ENCODE results near the gene LYSMD3. TPM values are rescaled to one million over a fixed set of nuclear protein-coding genes. Genes with fewer than 3 reads are reported as not detected.

The LYSMD3 gene
- total RNA-seq, 1 donor from 2014 or later = 21.6 TPM

DNA sequence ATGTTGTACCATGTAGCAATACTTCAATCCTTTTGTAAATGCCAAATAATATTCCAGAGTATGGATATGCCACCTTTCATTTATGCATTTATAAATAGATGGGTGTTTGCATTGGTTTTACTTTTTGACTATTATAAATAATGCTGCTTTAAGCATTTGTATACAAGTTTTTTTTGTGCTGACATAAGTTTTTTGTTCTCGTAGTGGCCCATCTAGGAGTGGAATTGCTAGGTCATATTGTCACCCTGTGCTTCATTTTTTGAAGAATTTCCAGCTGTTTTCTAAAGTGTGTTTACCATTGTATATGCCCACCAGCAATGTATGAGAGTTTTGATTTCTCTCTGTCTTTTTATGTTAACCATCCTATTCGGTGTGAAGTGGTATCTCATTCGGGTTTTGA lies 36.1 kb upstream of the LYSMD3 start:
- DNase-seq (no peak), ATAC-seq (no peak)
- Histone ChIP-seq H3K9me3 (no peaks in the 10 kb centered on the region), H3K27me3 (ENCODE audit: low read depth) (peaks cover 12% of the 10 kb centered on the region), H3K27ac (no peak overlapping the region), H3K4me1 (no peaks in the 10 kb centered on the region), H3K36me3 (no peaks in the 10 kb centered on the region), H3K4me3 (no peak overlapping the region)
- TF ChIP-seq, protein P1, sequence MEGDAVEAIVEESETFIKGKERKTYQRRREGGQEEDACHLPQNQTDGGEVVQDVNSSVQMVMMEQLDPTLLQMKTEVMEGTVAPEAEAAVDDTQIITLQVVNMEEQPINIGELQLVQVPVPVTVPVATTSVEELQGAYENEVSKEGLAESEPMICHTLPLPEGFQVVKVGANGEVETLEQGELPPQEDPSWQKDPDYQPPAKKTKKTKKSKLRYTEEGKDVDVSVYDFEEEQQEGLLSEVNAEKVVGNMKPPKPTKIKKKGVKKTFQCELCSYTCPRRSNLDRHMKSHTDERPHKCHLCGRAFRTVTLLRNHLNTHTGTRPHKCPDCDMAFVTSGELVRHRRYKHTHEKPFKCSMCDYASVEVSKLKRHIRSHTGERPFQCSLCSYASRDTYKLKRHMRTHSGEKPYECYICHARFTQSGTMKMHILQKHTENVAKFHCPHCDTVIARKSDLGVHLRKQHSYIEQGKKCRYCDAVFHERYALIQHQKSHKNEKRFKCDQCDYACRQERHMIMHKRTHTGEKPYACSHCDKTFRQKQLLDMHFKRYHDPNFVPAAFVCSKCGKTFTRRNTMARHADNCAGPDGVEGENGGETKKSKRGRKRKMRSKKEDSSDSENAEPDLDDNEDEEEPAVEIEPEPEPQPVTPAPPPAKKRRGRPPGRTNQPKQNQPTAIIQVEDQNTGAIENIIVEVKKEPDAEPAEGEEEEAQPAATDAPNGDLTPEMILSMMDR (IDR thresholded peaks at IDR 0.05) = no peak
- intact Hi-C loops (cut with DNase I) = no loop called here

DNA sequence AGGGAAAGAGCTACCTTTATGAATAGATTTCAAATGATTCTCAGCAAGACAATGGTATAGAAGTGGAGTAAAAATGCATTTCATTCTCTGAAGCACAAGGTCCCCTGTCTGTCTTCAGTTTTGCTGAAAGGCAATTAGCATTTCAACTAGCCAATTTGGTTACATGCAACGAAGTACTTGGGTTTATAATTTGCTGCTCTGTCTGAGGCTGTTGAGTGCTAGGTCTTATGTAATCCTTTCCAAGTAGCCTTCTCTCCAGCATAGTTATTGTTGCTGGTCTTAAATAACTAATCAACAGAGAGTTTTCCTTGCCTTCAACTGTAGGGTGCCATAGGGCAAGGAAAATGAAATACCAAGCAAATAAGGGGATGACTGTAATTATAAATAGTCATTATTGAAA lies 33.7 kb upstream of the LYSMD3 start:
- intact Hi-C loops (cut with DNase I) = no loop called here
- TF ChIP-seq, protein P1 (IDR thresholded peaks at IDR 0.05) = no peak
- H3K36me3 ChIP-seq = no peaks in the 10 kb centered on the region
- H3K9me3 ChIP-seq = no peaks in the 10 kb centered on the region
- H3K27ac ChIP-seq = no peak overlapping the region
- no peak overlapping the region for H3K4me3 ChIP-seq
- peaks cover 9% of the 10 kb centered on the region for H3K4me1 ChIP-seq
- DNase-seq (no peak), ATAC-seq (no peak)
- H3K27me3 ChIP-seq (ENCODE audit: low read depth) = peaks cover 32% of the 10 kb centered on the region

DNA sequence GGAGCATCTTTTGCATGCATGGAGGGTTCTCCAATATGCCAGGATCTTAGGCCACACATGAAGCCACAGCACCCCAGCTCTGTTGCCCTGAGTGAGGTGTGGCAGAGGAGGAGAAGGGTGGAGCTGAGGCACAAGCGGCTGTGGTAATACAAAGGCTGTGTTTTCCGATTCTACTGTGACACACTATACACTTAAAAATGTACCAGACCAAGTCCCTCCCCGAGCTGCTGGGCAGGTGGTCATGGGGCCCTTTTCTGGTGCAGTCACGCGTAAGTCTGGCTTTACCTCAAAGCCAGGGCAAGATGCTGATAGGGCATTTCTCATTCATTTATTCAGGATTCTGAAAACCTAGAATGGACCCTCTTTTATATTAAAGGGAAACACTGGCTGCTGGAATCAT lies 33.0 kb upstream of the LYSMD3 start:
- no peak for DNase-seq

DNA sequence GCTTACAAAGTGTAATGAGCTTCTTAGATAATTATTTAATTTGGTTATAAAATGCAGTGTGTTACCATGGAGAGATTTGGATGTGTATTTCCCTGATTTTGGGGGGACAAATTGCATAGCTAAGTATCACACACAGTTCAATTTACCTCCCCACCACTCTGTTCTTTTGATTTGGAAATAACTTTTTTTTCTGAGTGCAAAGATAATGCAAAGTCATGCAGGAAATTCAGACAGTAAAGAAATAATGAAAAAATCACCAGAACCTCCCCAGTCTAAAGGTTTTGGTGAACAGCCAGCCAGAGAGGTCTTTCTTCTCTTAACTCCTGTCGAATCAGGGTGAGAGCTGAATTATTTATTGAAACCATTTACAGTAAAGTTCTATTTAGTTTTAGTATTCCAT lies 32.4 kb upstream of the LYSMD3 start:
- Histone ChIP-seq H3K4me3 (no peak overlapping the region), H3K4me1 (peaks cover 12% of the 10 kb centered on the region), H3K27ac (no peak overlapping the region), H3K9me3 (no peaks in the 10 kb centered on the region), H3K36me3 (no peaks in the 10 kb centered on the region), H3K27me3 (ENCODE audit: low read depth) (peaks cover 39% of the 10 kb centered on the region)
- TF ChIP-seq, protein P1 (IDR thresholded peaks at IDR 0.05) = no peak
- ATAC-seq = no peak
- no peak for DNase-seq
- intact Hi-C loops (cut with DNase I) = no loop called here

More for the DNA sequence above, 33.0 kb upstream of the LYSMD3 start:
- TF ChIP-seq, protein P1 (IDR thresholded peaks at IDR 0.05) = no peak
- intact Hi-C loops (cut with DNase I) = no loop called here
- no peak overlapping the region for H3K27ac ChIP-seq
- H3K9me3 ChIP-seq = no peaks in the 10 kb centered on the region
- H3K4me1 ChIP-seq = peaks cover 12% of the 10 kb centered on the region
- no peak for ATAC-seq
- H3K4me3 ChIP-seq = no peak overlapping the region
- no peaks in the 10 kb centered on the region for H3K36me3 ChIP-seq
- peaks cover 38% of the 10 kb centered on the region for H3K27me3 ChIP-seq (ENCODE audit: low read depth)

DNA sequence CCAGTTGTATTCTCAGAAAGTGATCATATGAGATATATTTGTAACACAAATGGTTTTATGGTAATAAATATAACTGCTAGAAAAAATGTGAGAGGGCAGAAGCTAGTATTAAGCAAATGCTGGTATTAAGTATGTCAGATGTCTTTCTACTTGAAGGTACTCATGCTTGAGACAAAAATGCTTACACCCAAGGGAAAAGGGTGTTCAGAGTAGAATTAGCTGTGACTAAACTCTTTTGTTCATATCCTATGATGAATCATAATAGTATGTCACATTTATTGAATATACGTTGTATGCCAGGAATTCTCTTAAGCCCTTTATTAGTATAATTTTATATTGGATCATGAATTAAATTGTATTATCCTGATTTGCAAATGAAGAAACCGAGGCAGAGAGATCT lies 31.4 kb upstream of the LYSMD3 start:
- Histone ChIP-seq H3K4me1 (peaks cover 12% of the 10 kb centered on the region), H3K9me3 (no peaks in the 10 kb centered on the region), H3K27ac (no peak overlapping the region), H3K36me3 (no peaks in the 10 kb centered on the region), H3K27me3 (ENCODE audit: low read depth) (peaks cover 44% of the 10 kb centered on the region), H3K4me3 (no peak overlapping the region)
- intact Hi-C loops (cut with DNase I) = no loop called here
- DNase-seq (no peak), ATAC-seq (no peak)
- TF ChIP-seq, protein P1 (IDR thresholded peaks at IDR 0.05) = no peak

Data from lower lobe of right lung (tissue), 2 donors.